NCI-H82 treated with DMSO at 0.1 percent for 48 hours (cell line): ENCODE results near the gene BIRC2.
A peak's percentile ranks its signal among the peaks of the same experiment; 100 is the strongest.
"Not testable (repeated sequence)": the region's sequence is repeated elsewhere in the genome, so short reads cannot be mapped to it uniquely, and the experiment has no call there.

ENCODE experiments used
- DNase-seq: peaks from one replicate; lab custom pipeline; 2025; ENCODE audit not compliant: unreplicated experiment; lab: John Stamatoyannopoulos, UW

BIRC2 gene

GRCh38 chr11:102322560-102322959, 24.5 kb upstream of the BIRC2 start:
- no peak for DNase-seq

- DNase-seq = no peak
Measured at GRCh38 chr11:102323542-102324251, 23.3 kb upstream of the BIRC2 start.

- DNase-seq = no peak
Measured at GRCh38 chr11:102325088-102325487, 21.9 kb upstream of the BIRC2 start.

- no peak for DNase-seq
Measured at GRCh38 chr11:102328748-102329147, 18.3 kb upstream of the BIRC2 start.

- no peak for DNase-seq
Measured at GRCh38 chr11:102330231-102330630, 16.8 kb upstream of the BIRC2 start.

- no peak for DNase-seq
Measured at GRCh38 chr11:102331341-102331740, 15.7 kb upstream of the BIRC2 start.

- no peak for DNase-seq
Measured at GRCh38 chr11:102332611-102332994, 14.4 kb upstream of the BIRC2 start.

- no peak for DNase-seq
Measured at GRCh38 chr11:102338479-102339010, 8.5 kb upstream of the BIRC2 start.

GRCh38 chr11:102341311-102341710, 5.7 kb upstream of the BIRC2 start:
- not testable (repeated sequence) for DNase-seq

GRCh38 chr11:102341844-102342318, 5.1 kb upstream of the BIRC2 start:
- peak; percentile 4 for DNase-seq

GRCh38 chr11:102343809-102344208, 3.2 kb upstream of the BIRC2 start:
- DNase-seq = no peak

- DNase-seq = no peak
Measured at GRCh38 chr11:102345904-102346303, 1.1 kb upstream of the BIRC2 start.

GRCh38 chr11:102346456-102346747, 612 bp upstream of the BIRC2 start:
- DNase-seq = no peak

GRCh38 chr11:102347462-102348370, 702 bp downstream of the BIRC2 start:
- DNase-seq = no peak

GRCh38 chr11:102357116-102357515, 10.1 kb downstream of the BIRC2 start:
- DNase-seq = no peak

GRCh38 chr11:102359372-102359771, 12.4 kb downstream of the BIRC2 start:
- DNase-seq = no peak

GRCh38 chr11:102360681-102361080, 13.7 kb downstream of the BIRC2 start:
- no peak for DNase-seq

- no peak for DNase-seq
Measured at GRCh38 chr11:102361086-102362031, 14.3 kb downstream of the BIRC2 start.

- no peak for DNase-seq
Measured at GRCh38 chr11:102364991-102365390, 18.0 kb downstream of the BIRC2 start.

- no peak for DNase-seq
Measured at GRCh38 chr11:102367364-102367763, 20.4 kb downstream of the BIRC2 start.

- DNase-seq = no peak
Measured at GRCh38 chr11:102368472-102368871, 21.5 kb downstream of the BIRC2 start.
